ENCODE measurements around the gene TWF2.

- no peak for TF ChIP-seq CTCF (IDR thresholded peaks at IDR 0.05 in 2 of 3, conservative IDR thresholded peaks at IDR 0.05 in 1 of 3; ENCODE audit: control insufficient read depth in 2 of 3, extremely low read depth in 1 of 3, insufficient read depth in 1 of 3, low read depth in 3 of 3, low read length in 3 of 3)
- TF ChIP-seq, protein P1, sequence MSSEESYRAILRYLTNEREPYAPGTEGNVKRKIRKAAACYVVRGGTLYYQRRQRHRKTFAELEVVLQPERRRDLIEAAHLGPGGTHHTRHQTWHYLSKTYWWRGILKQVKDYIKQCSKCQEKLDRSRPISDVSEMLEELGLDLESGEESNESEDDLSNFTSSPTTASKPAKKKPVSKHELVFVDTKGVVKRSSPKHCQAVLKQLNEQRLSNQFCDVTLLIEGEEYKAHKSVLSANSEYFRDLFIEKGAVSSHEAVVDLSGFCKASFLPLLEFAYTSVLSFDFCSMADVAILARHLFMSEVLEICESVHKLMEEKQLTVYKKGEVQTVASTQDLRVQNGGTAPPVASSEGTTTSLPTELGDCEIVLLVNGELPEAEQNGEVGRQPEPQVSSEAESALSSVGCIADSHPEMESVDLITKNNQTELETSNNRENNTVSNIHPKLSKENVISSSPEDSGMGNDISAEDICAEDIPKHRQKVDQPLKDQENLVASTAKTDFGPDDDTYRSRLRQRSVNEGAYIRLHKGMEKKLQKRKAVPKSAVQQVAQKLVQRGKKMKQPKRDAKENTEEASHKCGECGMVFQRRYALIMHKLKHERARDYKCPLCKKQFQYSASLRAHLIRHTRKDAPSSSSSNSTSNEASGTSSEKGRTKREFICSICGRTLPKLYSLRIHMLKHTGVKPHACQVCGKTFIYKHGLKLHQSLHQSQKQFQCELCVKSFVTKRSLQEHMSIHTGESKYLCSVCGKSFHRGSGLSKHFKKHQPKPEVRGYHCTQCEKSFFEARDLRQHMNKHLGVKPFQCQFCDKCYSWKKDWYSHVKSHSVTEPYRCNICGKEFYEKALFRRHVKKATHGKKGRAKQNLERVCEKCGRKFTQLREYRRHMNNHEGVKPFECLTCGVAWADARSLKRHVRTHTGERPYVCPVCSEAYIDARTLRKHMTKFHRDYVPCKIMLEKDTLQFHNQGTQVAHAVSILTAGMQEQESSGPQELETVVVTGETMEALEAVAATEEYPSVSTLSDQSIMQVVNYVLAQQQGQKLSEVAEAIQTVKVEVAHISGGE (CRISPR knock-in tag; IDR thresholded peaks at IDR 0.05), result no peak
- no peak for TF ChIP-seq POLR2AphosphoS2 (IDR thresholded peaks at IDR 0.05; ENCODE audit: low read depth, low read length)
- no peak for TF ChIP-seq GABPA (IDR thresholded peaks at IDR 0.05; ENCODE audit: low read depth)
- TF ChIP-seq TCF7 (IDR thresholded peaks at IDR 0.05; ENCODE audit: borderline replicate concordance), result no peak
- TF ChIP-seq ZNF274 (IDR thresholded peaks at IDR 0.05; ENCODE audit: insufficient read depth, insufficient read length), result no peak
- TF ChIP-seq RFX5 (IDR thresholded peaks at IDR 0.05; ENCODE audit: low read depth, low read length), result no peak
- TF ChIP-seq MXI1 (IDR thresholded peaks at IDR 0.05; ENCODE audit: low read depth, low read length), result no peak
- TF ChIP-seq JUND (IDR thresholded peaks at IDR 0.05; ENCODE audit: low read depth, low read length), result no peak
- TF ChIP-seq YY1 (IDR thresholded peaks at IDR 0.05; ENCODE audit: low read depth, low read length), result no peak
- no peak for TF ChIP-seq CHD1 (IDR thresholded peaks at IDR 0.05; ENCODE audit: low read depth, low read length)
- no peak for TF ChIP-seq SMAD5 (IDR thresholded peaks at IDR 0.05; ENCODE audit: low read depth)
- TF ChIP-seq CHD2 (IDR thresholded peaks at IDR 0.05; ENCODE audit: borderline replicate concordance, low read depth, low read length), result no peak
- TF ChIP-seq TAF1 (IDR thresholded peaks at IDR 0.05; ENCODE audit: borderline replicate concordance, low read depth, low read length), result no peak
These were observed 3.1 kb upstream of the TWF2 start for GRCh38 chr3:52242039-52242438.

Measured in GM12878 (cell line).